ENCODE measurements around the gene MYL3. TPM values are rescaled to one million over a fixed set of nuclear protein-coding genes. Genes with fewer than 3 reads are reported as not detected.
A peak's percentile ranks its signal among the peaks of the same experiment; 100 is the strongest.

Gene MYL3
- total and polyA plus RNA-seq, 4 donors: 1.9 to 4.1 (median 2.6) TPM

DNA sequence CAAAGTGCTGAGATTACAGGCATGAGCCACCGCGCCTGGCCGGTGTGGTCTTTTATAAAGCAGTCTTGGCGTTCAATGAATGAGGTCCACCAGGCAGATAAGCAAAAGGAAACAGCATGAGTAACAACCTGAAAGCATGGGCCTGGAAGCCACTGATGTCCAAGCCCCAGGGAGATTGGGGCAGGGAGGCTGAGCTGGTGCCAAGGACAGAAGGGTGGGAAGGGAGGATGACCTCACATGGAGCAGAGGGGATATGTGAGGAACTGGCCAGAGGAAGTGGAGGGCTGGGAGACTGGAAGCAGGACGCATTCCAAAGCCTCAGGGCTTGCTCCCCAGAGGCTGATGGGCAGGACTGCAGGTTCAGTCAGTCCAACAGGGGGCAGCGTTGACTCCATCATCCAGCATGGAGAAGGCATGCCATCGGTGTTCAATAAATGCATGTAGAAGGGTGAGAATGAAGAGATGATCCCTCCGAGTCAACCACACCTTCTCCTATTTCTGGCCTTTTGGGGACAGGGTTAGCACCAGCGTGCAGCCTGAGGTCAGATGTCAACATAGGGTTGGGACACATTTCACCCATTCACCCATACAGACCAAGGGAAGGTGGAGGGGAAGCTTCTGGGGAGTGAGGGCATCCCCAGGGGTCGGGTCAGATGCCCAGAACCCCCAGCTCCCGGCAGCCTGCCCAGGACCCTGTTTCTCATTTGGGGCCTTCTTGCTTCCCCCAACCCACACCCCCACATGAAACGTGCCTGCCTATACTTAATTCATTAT lies 14.8 kb downstream of the MYL3 start:
- 79 to 83% methylated on average over 12 of the region's 12 CpGs for WGBS, 2 donors
- TF ChIP-seq CTCF (IDR thresholded peaks at IDR 0.05; ENCODE audit: control extremely low read depth, extremely low read depth): no peak
- H3K27me3 ChIP-seq (ENCODE audit: control insufficient read depth in 3 of 3, insufficient read depth in 3 of 3, low read length in 2 of 3): no peaks in the 10 kb centered on the region
- no peak overlapping the region for H3K4me3 ChIP-seq
- no peaks in the 10 kb centered on the region for H3K9me3 ChIP-seq (ENCODE audit: control insufficient read depth in 4 of 4, insufficient read depth in 3 of 4, low read length in 3 of 4)
- H3K4me1 ChIP-seq (ENCODE audit: control insufficient read depth in 5 of 5, insufficient read depth in 5 of 5, low read length in 5 of 5): peaks cover 0 to 45% (median 6%) of the 10 kb centered on the region in 5 donors
- ATAC-seq (ENCODE audit: insufficient read depth, low FRiP score) (no peak), DNase-seq (peak; percentile 16 to 49 (median 30))
- H3K9ac ChIP-seq (ENCODE audit: insufficient read depth in 1 of 2, low read length in 2 of 2): no peak overlapping the region
- H3K27ac ChIP-seq (ENCODE audit: low read depth in 1 of 2, low read length in 1 of 2): no peak overlapping the region
- H3K36me3 ChIP-seq (ENCODE audit: control insufficient read depth in 4 of 4, insufficient read depth in 4 of 4, low read length in 4 of 4): no peaks in the 10 kb centered on the region

- Histone ChIP-seq H3K4me1 (ENCODE audit: control insufficient read depth in 5 of 5, insufficient read depth in 5 of 5, low read length in 5 of 5) (peaks cover 0 to 45% (median 6%) of the 10 kb centered on the region in 5 donors), H3K27ac (ENCODE audit: low read depth in 1 of 2, low read length in 1 of 2) (no peak overlapping the region), H3K36me3 (ENCODE audit: control insufficient read depth in 4 of 4, insufficient read depth in 4 of 4, low read length in 4 of 4) (no peaks in the 10 kb centered on the region), H3K9ac (ENCODE audit: insufficient read depth in 1 of 2, low read length in 2 of 2) (no peak overlapping the region), H3K27me3 (ENCODE audit: control insufficient read depth in 3 of 3, insufficient read depth in 3 of 3, low read length in 2 of 3) (no peaks in the 10 kb centered on the region), H3K9me3 (ENCODE audit: control insufficient read depth in 4 of 4, insufficient read depth in 3 of 4, low read length in 3 of 4) (no peaks in the 10 kb centered on the region), H3K4me3 (no peak overlapping the region)
- 90 to 98% methylated on average over 5 of the region's 5 CpGs for WGBS, 2 donors
- no peak for ATAC-seq (ENCODE audit: insufficient read depth, low FRiP score)
- no peak for DNase-seq
- TF ChIP-seq CTCF (IDR thresholded peaks at IDR 0.05; ENCODE audit: control extremely low read depth, extremely low read depth): no peak
These were observed 15.5 kb downstream of the MYL3 start for GRCh38 chr3:46847744-46848143.

DNA sequence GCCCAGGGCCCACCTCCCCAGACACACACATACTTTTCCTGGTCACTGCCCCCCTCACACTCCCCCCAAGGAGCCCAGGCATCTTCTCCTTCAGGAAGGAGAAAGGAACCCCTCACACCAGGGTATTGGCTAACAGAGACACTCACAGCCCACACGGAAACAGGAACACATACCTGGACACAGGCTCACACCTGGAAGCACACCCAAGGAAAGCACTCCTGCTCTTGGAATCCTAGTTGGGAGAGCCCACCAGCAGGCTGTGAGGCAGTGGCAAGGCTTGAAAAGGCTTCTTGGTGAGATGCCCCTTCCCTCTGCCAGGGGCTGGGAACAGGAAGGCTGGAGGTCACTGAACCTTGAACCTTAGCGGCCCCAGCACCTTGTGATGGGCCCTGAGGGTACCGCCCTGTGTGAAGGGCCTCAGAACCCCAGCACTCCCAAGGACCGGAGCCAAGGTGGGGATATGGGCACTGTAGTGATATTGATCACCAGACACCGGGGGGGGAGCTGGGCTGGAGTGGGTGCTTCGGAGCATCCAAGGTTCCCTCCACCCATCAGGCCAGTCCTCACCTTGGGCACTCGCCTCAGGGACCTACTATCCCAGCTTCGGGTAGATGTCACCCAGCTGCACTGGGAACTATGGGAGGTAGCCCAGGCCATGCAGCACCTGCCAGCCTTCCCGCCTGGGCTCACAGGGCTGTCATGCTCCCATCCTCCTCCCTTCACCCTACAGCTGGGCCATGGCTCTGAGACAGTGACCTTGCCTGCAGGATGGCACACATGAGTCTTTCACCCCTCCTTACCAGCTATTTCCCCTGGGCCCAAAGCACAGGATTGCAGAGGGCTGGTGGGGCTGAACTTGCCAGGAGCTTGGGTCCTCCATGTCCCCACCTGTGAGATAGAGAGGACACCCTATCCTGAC lies 16.4 kb downstream of the MYL3 start:
- Histone ChIP-seq H3K27me3 (ENCODE audit: control insufficient read depth in 3 of 3, insufficient read depth in 3 of 3, low read length in 2 of 3) (no peaks in the 10 kb centered on the region), H3K4me1 (ENCODE audit: control insufficient read depth in 5 of 5, insufficient read depth in 5 of 5, low read length in 5 of 5) (peaks cover 0 to 39% (median 6%) of the 10 kb centered on the region in 5 donors), H3K4me3 (no peak overlapping the region), H3K9ac (ENCODE audit: insufficient read depth in 1 of 2, low read length in 2 of 2) (peak overlapping the region in 1 of 2 donors; percentile 58), H3K27ac (ENCODE audit: low read depth in 1 of 2, low read length in 1 of 2) (peak overlapping the region in 1 of 2 donors; percentile 38), H3K36me3 (ENCODE audit: control insufficient read depth in 4 of 4, insufficient read depth in 4 of 4, low read length in 4 of 4) (no peaks in the 10 kb centered on the region), H3K9me3 (ENCODE audit: control insufficient read depth in 4 of 4, insufficient read depth in 3 of 4, low read length in 3 of 4) (no peaks in the 10 kb centered on the region)
- ATAC-seq (ENCODE audit: insufficient read depth, low FRiP score) (no peak), DNase-seq (no peak)
- WGBS, 2 donors: 91% methylated on average over 9 of the region's 9 CpGs
- TF ChIP-seq CTCF (IDR thresholded peaks at IDR 0.05; ENCODE audit: control extremely low read depth, extremely low read depth): no peak
